Hippocampal formation (tissue), 2 donors: Measurements from ENCODE around the gene DLGAP4.
A peak's percentile ranks its signal among the peaks of the same experiment; 100 is the strongest.

Source experiments
- DNase-seq, 2 donors: peaks; one replicate each; lab custom pipeline; 2025; lab: John Stamatoyannopoulos, UW

Gene DLGAP4

DNA sequence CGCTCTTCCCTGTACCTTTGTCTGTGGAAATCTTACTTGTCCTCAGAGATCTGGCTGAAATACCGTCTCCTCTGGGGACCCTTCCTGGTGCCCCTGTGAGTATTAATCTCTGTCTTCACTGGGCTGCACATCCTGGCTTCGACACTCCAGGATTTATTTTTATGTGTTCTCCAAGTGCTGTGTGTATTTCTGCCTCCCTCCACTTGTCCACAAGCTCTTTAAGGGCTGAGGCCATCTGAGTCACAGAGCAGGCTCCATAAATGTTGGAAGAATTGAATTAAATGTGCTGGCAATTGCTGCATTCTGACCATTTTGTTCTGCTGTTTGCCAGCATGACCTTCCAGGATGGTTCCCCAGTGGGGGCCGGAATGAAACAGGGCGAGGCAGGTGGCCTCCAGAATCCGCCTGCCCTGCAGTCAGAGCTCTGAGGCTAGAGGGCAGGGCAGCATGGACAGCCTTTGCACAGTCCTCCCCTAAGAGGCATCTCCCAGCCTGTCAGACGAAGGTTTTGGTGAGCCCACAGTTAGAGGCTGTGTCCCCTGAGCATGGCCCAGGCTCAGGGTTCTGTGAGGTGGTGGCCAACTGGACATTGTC lies 105.8 kb downstream of the DLGAP4 start:
- no peak for DNase-seq

- DNase-seq = no peak
These were observed 109.4 kb downstream of the DLGAP4 start for GRCh38 chr20:36415475-36416002.

DNA sequence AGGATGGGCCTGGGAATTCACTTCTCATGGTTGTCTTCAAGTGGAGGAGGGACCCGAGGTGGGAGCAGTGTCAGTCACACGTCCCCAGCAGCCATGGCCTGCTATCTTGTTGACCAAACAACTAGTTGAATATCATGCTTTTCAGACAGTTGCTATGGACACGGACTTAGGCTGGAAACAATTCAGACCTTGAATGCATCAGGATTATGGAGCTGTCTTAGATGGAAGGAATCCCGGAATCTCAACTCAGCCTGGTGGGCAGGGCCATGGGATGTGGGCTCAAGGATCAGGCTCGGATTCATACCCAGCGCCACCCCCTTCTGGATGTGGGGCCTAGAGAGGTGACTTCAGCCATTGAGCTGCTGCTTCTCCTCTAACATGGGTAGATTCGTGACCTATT lies 112.6 kb downstream of the DLGAP4 start:
- no peak for DNase-seq

DNA sequence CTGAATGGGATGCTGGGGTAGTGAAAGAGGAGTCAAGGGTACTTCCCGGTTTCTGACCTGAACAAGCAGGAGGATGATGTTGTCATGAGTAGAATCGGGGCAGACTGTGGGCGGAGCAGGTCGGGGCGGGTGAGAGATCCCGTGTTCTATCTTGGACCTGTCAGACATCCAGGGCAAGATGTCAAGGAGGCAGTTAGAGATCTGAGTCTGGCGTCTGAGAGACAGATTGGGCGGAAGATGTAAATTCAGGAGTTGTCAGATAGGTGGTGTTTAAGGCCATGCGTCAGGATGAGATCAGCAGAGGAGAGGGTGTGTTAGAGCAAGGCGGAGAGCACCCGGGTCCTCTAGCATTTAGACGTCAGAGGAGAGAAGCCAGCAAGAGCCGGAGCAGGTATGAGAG lies 115.5 kb downstream of the DLGAP4 start:
- DNase-seq = no peak

- no peak for DNase-seq
These were observed 118.2 kb downstream of the DLGAP4 start for GRCh38 chr20:36424314-36424713.

DNA sequence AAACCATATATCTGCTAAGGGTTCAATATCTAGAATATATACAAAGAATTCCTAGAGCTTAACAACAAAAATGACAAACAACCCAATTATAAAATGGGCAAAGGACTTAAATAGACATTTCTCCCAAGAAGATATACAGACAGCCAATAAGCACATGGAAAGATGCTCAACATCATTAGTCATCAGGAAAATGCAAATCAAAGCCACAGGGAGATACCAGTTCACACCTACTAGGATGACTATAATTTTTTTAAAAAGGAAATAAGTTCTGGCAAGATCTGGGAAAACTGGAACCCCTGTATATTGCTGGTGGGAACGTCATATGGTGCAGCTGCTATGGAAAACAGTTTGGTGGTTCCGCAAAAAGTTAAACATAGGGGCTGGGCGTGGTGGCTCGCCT lies 119.0 kb downstream of the DLGAP4 start:
- DNase-seq = no peak

GRCh38 chr20:36431604-36432003 lies 125.5 kb downstream of the DLGAP4 start:
- DNase-seq = no peak

DNA sequence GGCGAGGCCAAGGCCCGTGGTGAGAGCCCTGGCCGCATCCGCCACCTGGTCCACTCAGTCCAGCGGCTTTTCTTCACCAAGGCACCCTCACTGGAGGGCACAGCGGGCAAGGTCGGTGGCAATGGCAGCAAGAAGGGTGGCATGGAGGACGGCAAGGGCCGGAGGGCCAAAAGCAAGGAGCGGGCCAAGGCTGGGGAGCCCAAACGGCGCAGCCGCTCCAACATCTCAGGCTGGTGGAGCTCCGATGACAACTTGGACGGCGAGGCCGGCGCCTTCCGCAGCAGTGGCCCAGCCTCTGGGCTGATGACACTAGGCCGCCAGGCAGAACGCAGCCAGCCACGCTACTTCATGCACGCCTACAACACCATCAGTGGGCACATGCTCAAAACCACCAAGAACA lies 126.0 kb downstream of the DLGAP4 start:
- DNase-seq = no peak

GRCh38 chr20:36434383-36434782 lies 128.2 kb downstream of the DLGAP4 start:
- peak in 1 of 2 donors; percentile 2 for DNase-seq

DNA sequence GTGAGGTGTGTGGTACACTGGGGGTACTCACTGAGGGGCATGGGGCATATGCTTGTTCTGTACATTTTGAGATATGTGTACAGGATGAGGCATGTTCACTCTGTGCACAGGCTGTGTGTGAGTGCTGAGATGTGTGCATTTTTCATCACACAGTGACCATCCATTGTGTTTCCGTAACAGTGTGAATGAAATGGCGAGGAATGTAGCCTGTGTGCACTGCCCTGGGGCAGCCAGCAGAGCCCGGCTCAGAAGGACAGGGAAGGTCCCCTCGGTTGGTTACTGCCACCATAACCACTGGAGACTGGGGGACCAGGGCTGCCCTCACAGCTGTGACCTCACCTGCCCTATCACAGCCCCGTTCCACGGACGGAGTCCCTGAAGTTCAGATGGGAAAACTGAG lies 129.0 kb downstream of the DLGAP4 start:
- no peak for DNase-seq

DNA sequence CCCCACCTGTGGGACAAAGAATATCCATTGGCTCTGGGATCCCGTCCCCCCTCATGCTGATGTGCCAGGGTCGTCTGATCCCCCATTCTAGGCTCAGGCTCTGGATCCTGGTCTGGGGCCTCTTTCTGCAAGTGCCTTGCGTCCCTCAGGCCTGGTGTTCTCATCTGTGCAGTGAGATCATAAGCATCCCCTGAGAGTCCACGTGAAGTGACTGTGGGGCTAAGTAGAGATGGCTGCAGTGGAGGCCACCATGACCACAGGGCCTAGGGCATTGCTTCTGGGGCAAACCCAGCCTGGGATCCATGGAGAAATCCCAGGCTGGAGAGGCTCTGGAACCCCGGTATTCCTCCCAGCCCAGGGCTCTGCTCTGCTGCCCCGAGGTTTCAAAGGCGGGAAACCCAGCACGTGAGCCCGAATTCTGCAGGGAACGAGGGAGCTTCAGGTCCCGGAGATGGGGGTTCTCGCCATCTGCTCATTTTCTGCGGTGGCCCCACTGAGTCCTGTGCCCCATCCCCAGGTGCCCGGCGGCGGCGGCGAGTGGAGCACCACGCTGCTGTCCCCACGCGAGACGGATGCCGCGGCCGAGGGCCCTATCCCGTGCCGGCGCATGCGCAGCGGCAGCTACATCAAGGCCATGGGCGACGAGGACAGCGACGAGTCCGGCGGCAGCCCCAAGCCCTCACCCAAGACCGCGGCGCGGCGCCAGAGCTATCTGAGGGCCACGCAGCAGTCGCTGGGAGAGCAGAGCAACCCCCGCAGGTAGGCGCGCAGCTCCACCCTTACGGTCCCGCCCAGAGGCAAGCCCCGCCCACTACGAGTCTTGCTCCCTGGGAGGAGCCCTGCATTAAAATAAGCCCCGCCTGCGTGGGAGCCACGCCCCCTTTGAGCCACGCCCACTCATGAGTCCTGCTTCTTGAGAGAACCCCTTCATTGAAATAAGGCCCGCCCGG lies 129.7 kb downstream of the DLGAP4 start:
- DNase-seq = no peak

- DNase-seq = peak; percentile 12 to 43
These were observed 133.0 kb downstream of the DLGAP4 start for GRCh38 chr20:36439040-36439730.

DNA sequence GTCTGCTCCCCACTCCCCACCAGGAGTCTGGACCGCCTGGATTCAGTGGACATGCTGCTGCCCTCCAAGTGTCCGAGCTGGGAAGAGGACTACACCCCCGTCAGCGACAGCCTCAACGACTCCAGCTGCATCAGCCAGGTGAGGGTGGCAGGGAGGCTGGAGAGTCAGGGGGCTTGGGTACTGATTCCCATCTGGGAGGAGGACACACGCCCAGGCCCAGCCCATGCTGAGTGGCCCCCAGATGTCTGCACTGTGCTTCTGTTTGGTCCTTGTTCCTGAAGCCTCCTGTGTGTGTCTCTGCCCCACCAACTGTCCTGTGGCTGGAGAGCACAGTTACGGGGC lies 133.6 kb downstream of the DLGAP4 start:
- DNase-seq = no peak

- DNase-seq = no peak
These were observed 134.4 kb downstream of the DLGAP4 start for GRCh38 chr20:36440370-36441026.

DNA sequence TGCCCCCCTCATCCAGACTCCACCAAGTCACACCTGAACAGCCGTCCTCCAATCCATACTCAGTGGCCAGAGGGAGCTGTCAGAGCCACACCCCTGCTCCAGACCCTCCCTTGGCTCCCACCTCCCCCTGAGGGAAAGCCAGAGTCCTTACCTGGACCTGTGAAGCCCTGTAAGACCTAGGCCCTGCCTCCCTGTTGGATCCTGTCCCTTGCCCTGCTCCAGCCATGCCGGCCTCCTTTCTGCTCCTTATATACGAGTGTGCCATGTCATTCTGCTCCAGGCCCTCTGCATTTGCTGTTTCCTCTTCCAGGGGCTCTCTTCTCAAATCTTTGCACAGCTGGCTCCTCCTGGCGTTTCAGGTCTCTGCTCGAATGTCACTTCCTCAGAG lies 134.9 kb downstream of the DLGAP4 start:
- no peak for DNase-seq

DNA sequence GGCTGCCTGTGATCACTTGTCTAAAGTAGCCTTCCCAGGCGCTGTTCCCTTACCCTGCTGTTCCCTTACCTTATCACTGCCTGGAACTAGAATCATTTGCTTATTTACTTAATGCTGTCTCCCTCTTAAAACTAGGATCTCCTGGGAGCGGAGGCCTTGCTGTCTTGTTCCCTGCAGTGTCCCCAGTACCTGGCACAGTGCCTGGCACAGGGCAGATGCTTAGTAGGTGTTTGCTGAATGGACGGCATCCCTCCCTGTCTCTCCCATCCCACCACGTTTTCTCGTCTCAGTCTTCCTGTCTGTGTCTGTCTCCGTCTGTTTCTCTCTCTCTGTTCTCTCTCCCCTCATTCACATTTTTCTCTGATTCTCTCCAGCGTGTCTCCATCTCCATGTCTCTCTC lies 135.3 kb downstream of the DLGAP4 start:
- no peak for DNase-seq

DNA sequence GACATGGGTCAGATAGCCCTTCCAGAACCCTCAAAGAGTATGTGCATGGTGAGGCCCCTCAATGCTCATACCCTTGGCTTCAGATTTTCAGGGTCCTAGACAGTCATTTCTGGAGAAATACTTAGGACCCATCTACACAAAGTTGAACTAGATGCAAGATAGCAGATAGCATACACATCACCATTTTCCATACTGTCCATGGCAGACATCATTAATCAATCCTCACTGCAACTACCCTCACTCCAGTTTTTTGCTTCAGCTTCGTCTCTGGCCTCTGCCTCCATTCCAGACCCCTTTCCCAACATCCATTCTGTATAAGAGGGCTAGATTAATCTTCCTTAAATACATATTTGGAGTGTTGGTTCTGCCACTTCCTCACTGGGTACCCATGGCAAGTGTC lies 139.7 kb downstream of the DLGAP4 start:
- DNase-seq = no peak

DNA sequence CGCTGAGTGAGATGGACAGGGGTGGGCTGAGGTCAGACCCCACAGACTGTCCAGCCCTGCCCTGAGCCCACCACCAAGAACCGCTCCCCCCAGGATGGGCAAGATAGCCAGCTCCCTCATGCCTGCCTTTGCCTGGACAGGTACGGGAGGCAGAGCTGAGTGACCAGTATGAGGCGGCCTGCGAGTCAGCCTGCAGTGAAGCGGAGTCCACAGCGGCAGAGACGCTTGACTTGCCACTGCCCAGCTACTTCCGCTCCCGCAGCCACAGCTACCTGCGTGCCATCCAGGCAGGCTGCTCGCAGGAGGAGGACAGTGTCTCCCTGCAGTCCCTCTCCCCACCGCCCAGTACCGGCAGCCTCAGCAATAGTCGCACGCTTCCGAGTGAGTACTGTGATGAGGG lies 140.4 kb downstream of the DLGAP4 start:
- DNase-seq = no peak

DNA sequence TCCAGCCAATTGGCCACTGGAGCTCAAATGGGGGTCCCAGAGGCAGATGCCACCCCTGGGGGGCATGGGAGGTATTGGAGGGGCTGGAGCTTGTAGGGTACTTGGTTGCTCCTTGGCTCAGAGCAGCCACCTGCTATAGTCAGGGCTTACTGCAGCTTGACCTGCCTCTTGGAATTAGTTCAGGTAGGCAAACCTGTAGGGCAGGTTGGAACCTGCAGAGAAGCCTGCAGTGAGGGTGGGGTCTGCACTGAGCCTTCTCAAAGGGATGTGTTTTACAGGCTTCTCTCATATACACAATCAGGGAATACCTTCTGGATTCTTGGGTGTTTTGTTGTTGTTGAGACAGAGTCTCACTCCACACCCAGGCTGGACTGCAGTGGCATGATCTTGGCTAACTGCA lies 141.0 kb downstream of the DLGAP4 start:
- DNase-seq = no peak

DNA sequence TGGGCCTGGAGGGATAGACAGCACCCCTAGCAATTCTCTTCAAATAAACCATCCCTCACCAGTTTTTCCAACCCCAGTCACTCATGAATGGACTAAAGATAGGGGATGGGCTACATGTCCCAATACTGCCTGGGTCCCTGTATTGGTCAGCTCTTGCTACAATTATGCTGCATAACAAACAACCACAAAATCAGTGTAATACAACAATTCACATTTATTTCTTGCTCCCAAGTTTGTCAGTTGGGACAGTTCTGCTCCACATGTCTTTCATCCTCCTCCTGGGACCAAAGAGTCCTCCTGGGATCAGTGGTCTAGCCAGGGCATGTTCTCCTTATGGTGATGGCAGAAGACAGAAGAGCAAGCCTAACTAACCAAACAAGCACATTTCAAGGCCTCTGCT lies 143.5 kb downstream of the DLGAP4 start:
- no peak for DNase-seq

GRCh38 chr20:36454332-36454697 lies 148.2 kb downstream of the DLGAP4 start:
- no peak for DNase-seq

GRCh38 chr20:36454698-36455427 lies 148.7 kb downstream of the DLGAP4 start:
- peak; percentile 31 to 36 for DNase-seq
